Neural cell (in vitro differentiated cells): ENCODE measurements around the gene PRKCD. TPM values are rescaled to one million over a fixed set of nuclear protein-coding genes. Genes with fewer than 3 reads are reported as not detected.

Source experiments
- H2AFZ ChIP-seq: fragments of 200-600, 300-800 bp; sonication (generic), shearing (Covaris generic); 2 replicates; pipeline ENCODE4 v1.6.0; 2014; ENCODE audit warnings: low read depth, mild to moderate bottlenecking, antibody characterized with exemption, low read length, moderate library complexity
- H3F3A ChIP-seq: fragments of 200-600 bp; shearing (Covaris generic); 2 replicates; pipeline ENCODE4 v1.6.1; 2016; ENCODE audit warnings: mild to moderate bottlenecking, moderate library complexity, mixed read lengths, antibody characterized with exemption, low read length; ENCODE audit not compliant: insufficient read depth, poor library complexity, severe bottlenecking
- H3K27ac ChIP-seq: fragments of 200-600, 300-800 bp; sonication (generic), shearing (Covaris generic); 2 replicates; pipeline ENCODE4 v1.5.1; 2014; ENCODE audit warnings: mild to moderate bottlenecking, low read length, moderate library complexity
- H3K27me3 ChIP-seq: fragments of 300-800, 200-600 bp; sonication (generic), shearing (Covaris generic); 2 replicates; pipeline ENCODE4 v1.6.0; 2014; ENCODE audit warnings: mild to moderate bottlenecking, low read depth, low read length, moderate library complexity; ENCODE audit not compliant: insufficient read depth
- H3K36me3 ChIP-seq: fragments of 300-800, 200-600 bp; sonication (generic), shearing (Covaris generic); 2 replicates; pipeline ENCODE4 v1.5.1; 2014; ENCODE audit warnings: mild to moderate bottlenecking, antibody characterized with exemption, low read length, moderate library complexity; ENCODE audit not compliant: insufficient read depth
- H3K4me2 ChIP-seq: fragments of 300-800, 200-600 bp; sonication (generic), shearing (Covaris generic); 2 replicates; pipeline ENCODE4 v1.6.0; 2014; ENCODE audit warnings: mild to moderate bottlenecking, low read length
- H3K4me3 ChIP-seq: fragments of 300-800, 200-600 bp; sonication (generic), shearing (Covaris generic); 2 replicates; pipeline ENCODE4 v1.5.1; 2014; ENCODE audit warnings: mild to moderate bottlenecking, low read length, moderate library complexity
- H3K79me2 ChIP-seq: fragments of 200-600 bp; shearing (Covaris generic); replicated peaks from 2 replicates; pipeline ENCODE4 v1.6.0; 2014; ENCODE audit warnings: mild to moderate bottlenecking, low read length, moderate library complexity; ENCODE audit not compliant: insufficient read depth
- H3K9ac ChIP-seq: fragments of 300-800, 200-600 bp; sonication (generic), shearing (Covaris generic); 2 replicates; pipeline ENCODE4 v1.6.1; 2016; ENCODE audit warnings: mild to moderate bottlenecking, low read length, mixed read lengths
- H3K9me2 ChIP-seq: fragments of 200-600 bp; shearing (Covaris generic); 2 replicates; pipeline ENCODE4 v1.6.1; 2016; ENCODE audit warnings: mild to moderate bottlenecking, low read length, mixed read lengths; ENCODE audit not compliant: insufficient read depth
- H3K9me3 ChIP-seq: fragments of 200-600, 300-800 bp; sonication (generic), shearing (Covaris generic); 2 replicates; pipeline ENCODE4 v1.6.1; 2016; ENCODE audit warnings: mild to moderate bottlenecking, mixed run types, low read length, moderate library complexity, mixed read lengths
- H4K20me1 ChIP-seq: fragments of 200-600 bp; shearing (Covaris generic); 2 replicates; pipeline ENCODE4 v1.6.1; 2016; ENCODE audit warnings: mild to moderate bottlenecking, mixed run types; ENCODE audit not compliant: insufficient read depth
- CTCF ChIP-seq: fragments of 450-650 bp; IDR thresholded peaks from 2 replicates; pipeline ENCODE4 v1.5.1; 2014; ENCODE audit warnings: antibody characterized with exemption, mild to moderate bottlenecking, moderate library complexity; ENCODE audit not compliant: poor library complexity, severe bottlenecking
- EP300 ChIP-seq: fragments of 450-650 bp; conservative IDR thresholded peaks from 2 replicates; pipeline ENCODE4 v1.6.1; 2014; ENCODE audit warnings: antibody characterized with exemption, mild to moderate bottlenecking, moderate library complexity; ENCODE audit not compliant: poor library complexity, severe bottlenecking
- EZH2 ChIP-seq: fragments of 200-600, 300-800 bp; shearing (Covaris generic), sonication (generic); IDR thresholded peaks from 2 replicates; pipeline ENCODE4 v1.6.1; 2014; ENCODE audit warnings: antibody characterized with exemption, low read length, borderline replicate concordance, mild to moderate bottlenecking; ENCODE audit not compliant: insufficient read depth, poor library complexity, severe bottlenecking
- MXI1 ChIP-seq: fragments of 450-650 bp; conservative IDR thresholded peaks from 2 replicates; pipeline ENCODE4 v1.6.1; 2014; ENCODE audit warnings: antibody characterized with exemption, mild to moderate bottlenecking; ENCODE audit not compliant: poor library complexity, severe bottlenecking
- POLR2AphosphoS5 ChIP-seq: IDR thresholded peaks from 2 replicates; pipeline ENCODE4 v1.6.1; 2012
- RAD21 ChIP-seq: fragments of 450-650 bp; conservative IDR thresholded peaks from 2 replicates; pipeline ENCODE4 v1.6.1; 2014; ENCODE audit warnings: antibody characterized with exemption, mild to moderate bottlenecking, moderate library complexity
- REST ChIP-seq: IDR thresholded peaks from 2 replicates; pipeline ENCODE4 v1.6.1; 2012; ENCODE audit warnings: borderline replicate concordance
- SMC3 ChIP-seq: fragments of 450-650 bp; conservative IDR thresholded peaks from 2 replicates; pipeline ENCODE4 v1.6.1; 2014; ENCODE audit warnings: antibody characterized with exemption, mild to moderate bottlenecking, moderate library complexity; ENCODE audit not compliant: poor library complexity
- TAF1 ChIP-seq: IDR thresholded peaks from 2 replicates; pipeline ENCODE4 v1.6.1; 2012; ENCODE audit warnings: low read depth
- polyA plus RNA-seq: library from polyadenylated mRNA; depleted of rRNA; stranded (reverse); fragments of >200 nt; gene quantifications from 2 replicates; pipeline ENCODE4 v1.2.3, GENCODE V29; 2014

The PRKCD gene
- polyA plus RNA-seq, 1 donor from 2014 or later, result not detected

GRCh38 chr3:53161450-53161819 lies 426 bp downstream of the PRKCD start:
- Histone ChIP-seq H3K27ac (no peak overlapping the region), H3K9me3 (no peaks in the 10 kb centered on the region), H3K27me3 (peaks cover 50% of the 10 kb centered on the region), H3K4me2 (no peak overlapping the region), H3K36me3 (no peaks in the 10 kb centered on the region), H3K4me3 (peak overlapping the region; percentile 62), H3K79me2 (no peaks in the 10 kb centered on the region), H2AFZ (no peak overlapping the region), H4K20me1 (no peaks in the 10 kb centered on the region), H3K9ac (peak overlapping the region; percentile 36), H3K9me2 (no peaks in the 10 kb centered on the region), H3F3A (no peaks in the 10 kb centered on the region)
- TF ChIP-seq POLR2AphosphoS5 (no peak), REST (no peak), CTCF (no peak), SMC3 (no peak), TAF1 (no peak), EZH2 (peak; percentile 66), MXI1 (no peak)

GRCh38 chr3:53161820-53162671 lies 1.0 kb downstream of the PRKCD start:
- H3K9me2 ChIP-seq, result no peaks in the 10 kb centered on the region
- H3K27me3 ChIP-seq, result peaks cover 45% of the 10 kb centered on the region
- H3K4me3 ChIP-seq, result peak overlapping the region; percentile 62
- no peak overlapping the region for H2AFZ ChIP-seq
- no peaks in the 10 kb centered on the region for H3F3A ChIP-seq
- H4K20me1 ChIP-seq, result no peaks in the 10 kb centered on the region
- no peak for TF ChIP-seq EZH2
- no peak for TF ChIP-seq TAF1
- TF ChIP-seq EP300, result no peak
- TF ChIP-seq SMC3, result no peak
- TF ChIP-seq POLR2AphosphoS5, result no peak
- no peak for TF ChIP-seq REST
- TF ChIP-seq RAD21, result no peak
- TF ChIP-seq CTCF, result no peak
- no peak overlapping the region for H3K9ac ChIP-seq
- H3K9me3 ChIP-seq, result no peaks in the 10 kb centered on the region
- no peaks in the 10 kb centered on the region for H3K79me2 ChIP-seq
- no peak overlapping the region for H3K27ac ChIP-seq
- H3K36me3 ChIP-seq, result no peaks in the 10 kb centered on the region
- no peak overlapping the region for H3K4me2 ChIP-seq
